VCaP (cell line): ENCODE measurements around the gene ADAT3.
A peak's percentile ranks its signal among the peaks of the same experiment; 100 is the strongest.

Source experiments
- H3K27ac ChIP-seq: fragments of 450-650 bp; 2 replicates; pipeline ENCODE4 v1.5.1; 2017
- CTCF ChIP-seq: fragments of 450-650 bp; conservative IDR thresholded peaks from 2 replicates; pipeline ENCODE4 v1.5.1; 2017; ENCODE audit warnings: mild to moderate bottlenecking, moderate library complexity

Gene ADAT3

GRCh38 chr19:1863638-1864479 is 41.3 kb upstream of the ADAT3 start:
- no peak for TF ChIP-seq CTCF
- H3K27ac ChIP-seq, result peak overlapping the region; percentile 96

GRCh38 chr19:1864480-1865171 is 40.6 kb upstream of the ADAT3 start:
- H3K27ac ChIP-seq, result peak overlapping the region; percentile 96
- TF ChIP-seq CTCF, result peak; percentile 83

- H3K27ac ChIP-seq, result peak overlapping the region; percentile 96
- no peak for TF ChIP-seq CTCF
Observed at GRCh38 chr19:1865172-1866010, 39.8 kb upstream of the ADAT3 start.

GRCh38 chr19:1866693-1867348 is 38.4 kb upstream of the ADAT3 start:
- H3K27ac ChIP-seq, result no peak overlapping the region
- TF ChIP-seq CTCF, result no peak

GRCh38 chr19:1867349-1867724 is 37.9 kb upstream of the ADAT3 start:
- TF ChIP-seq CTCF, result no peak
- no peak overlapping the region for H3K27ac ChIP-seq

GRCh38 chr19:1868971-1869370 is 36.2 kb upstream of the ADAT3 start:
- H3K27ac ChIP-seq, result no peak overlapping the region
- no peak for TF ChIP-seq CTCF
